ENCODE results near the gene THADA. TPM values are rescaled to one million over a fixed set of nuclear protein-coding genes. Genes with fewer than 3 reads are reported as not detected.

THADA gene
- total RNA-seq, 1 experiment from 2014 or later = 20.1 TPM

DNA sequence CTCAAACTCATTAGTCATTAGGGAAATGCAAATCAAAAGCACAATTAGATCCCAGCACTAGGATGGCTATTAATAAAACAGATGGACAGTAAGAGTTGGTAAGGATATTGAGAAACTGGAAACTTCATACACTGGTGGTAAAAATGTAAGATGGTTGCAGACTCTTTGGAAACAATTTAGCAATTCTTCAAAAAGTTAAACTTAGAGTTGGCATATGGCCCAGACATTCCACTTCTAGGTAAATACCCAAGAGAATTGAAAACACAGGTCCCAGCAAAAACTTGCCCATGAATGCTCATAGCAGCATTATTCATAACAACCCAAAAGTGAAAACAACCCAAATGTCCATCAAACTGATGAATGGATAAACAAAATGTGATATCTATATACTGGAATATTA is 284.6 kb downstream of the THADA start:
- H3K27me3 ChIP-seq (ENCODE audit: insufficient read depth, low read length) = no peaks in the 10 kb centered on the region
- H3K79me1 ChIP-seq (ENCODE audit: insufficient read depth, low read depth, low read length, poor library complexity, severe bottlenecking) = no peaks in the 10 kb centered on the region
- H3K18ac ChIP-seq (ENCODE audit: insufficient read length, low read depth, low read length) = no peak overlapping the region
- no peak overlapping the region for H4K5ac ChIP-seq (ENCODE audit: insufficient read length, low read depth, low read length)
- no peak overlapping the region for H3K23ac ChIP-seq (ENCODE audit: insufficient read length, low read depth, low read length)
- no peaks in the 10 kb centered on the region for H4K20me1 ChIP-seq (ENCODE audit: control insufficient read depth, insufficient read depth, insufficient read length)
- H3K9me3 ChIP-seq (ENCODE audit: control insufficient read depth, low read depth, low read length) = no peaks in the 10 kb centered on the region
- H3K27ac ChIP-seq (ENCODE audit: insufficient read length, low read depth, low read length) = no peak overlapping the region
- H2BK120ac ChIP-seq (ENCODE audit: low read depth, low read length, poor library complexity, severe bottlenecking) = no peak overlapping the region
- H2AFZ ChIP-seq (ENCODE audit: low read length) = no peak overlapping the region
- no peak overlapping the region for H4K8ac ChIP-seq (replicated peaks; ENCODE audit: insufficient read length, low read depth, low read length)
- Mint-ChIP-seq H3K4me3 (no peak overlapping the region), H3K36me3 (ENCODE audit: insufficient read depth in 1 of 3, low read depth in 3 of 3) (no peaks in the 10 kb centered on the region), H3K27me3 (ENCODE audit: low read depth) (no peaks in the 10 kb centered on the region; the same call in 1 of the 2 replicates), H3K27ac (no peak overlapping the region), H3K4me1 (peaks cover 0 to 5% of the 10 kb centered on the region in 2 experiments; a peak in 2 of 4 replicates), H3K9me3 (no peaks in the 10 kb centered on the region)
- no peak overlapping the region for H2BK5ac ChIP-seq (ENCODE audit: insufficient read length, low read length)
- H3K4me2 ChIP-seq (ENCODE audit: insufficient read depth, insufficient read length, low read length) = no peak overlapping the region
- H4K91ac ChIP-seq (ENCODE audit: insufficient read length, low read depth, low read length) = no peak overlapping the region
- no peak overlapping the region for H3T11ph ChIP-seq (ENCODE audit: low read length)
- no peak overlapping the region for H2BK15ac ChIP-seq (ENCODE audit: low read depth, low read length)
- DNase-seq = no peak
- H3K23me2 ChIP-seq (ENCODE audit: insufficient read length, low read depth, low read length, poor library complexity, severe bottlenecking) = no peaks in the 10 kb centered on the region
- no peak overlapping the region for H3K14ac ChIP-seq (ENCODE audit: insufficient read depth, low read length)
- H3K4ac ChIP-seq (ENCODE audit: low read depth, low read length) = no peak overlapping the region
- TF ChIP-seq CTCF (conservative IDR thresholded peaks at IDR 0.05) = no peak
- H3K4me1 ChIP-seq (ENCODE audit: insufficient read depth, low read length) = no peaks in the 10 kb centered on the region
- H2AK5ac ChIP-seq (ENCODE audit: insufficient read length, low read length) = no peak overlapping the region
- no peak overlapping the region for H3K56ac ChIP-seq (ENCODE audit: insufficient read length, low read depth, low read length)
- no peak overlapping the region for H2BK12ac ChIP-seq (ENCODE audit: insufficient read length, low read depth, low read length)
- no peaks in the 10 kb centered on the region for H3K79me2 ChIP-seq (ENCODE audit: insufficient read depth, low read length)
- H2BK20ac ChIP-seq (ENCODE audit: low read depth, low read length, poor library complexity, severe bottlenecking) = no peak overlapping the region
- no peak overlapping the region for H3K9ac ChIP-seq (ENCODE audit: extremely low read depth, insufficient read length, low read length)

Data from H9 (cell line).